Jurkat, Clone E6-1 (cell line): ENCODE data around the gene MTG1.

Experiments
- DNase-seq: peaks from one replicate; pipeline ENCODE4 v3.0.0-alpha.2; 2011; ENCODE audit warnings: low read depth, low spot score
- H3K4me3 ChIP-seq: 2 replicates; pipeline ENCODE4 v1.5.1; 2011; ENCODE audit warnings: mild to moderate bottlenecking, low read length, control low read depth, moderate library complexity

Gene MTG1

DNA sequence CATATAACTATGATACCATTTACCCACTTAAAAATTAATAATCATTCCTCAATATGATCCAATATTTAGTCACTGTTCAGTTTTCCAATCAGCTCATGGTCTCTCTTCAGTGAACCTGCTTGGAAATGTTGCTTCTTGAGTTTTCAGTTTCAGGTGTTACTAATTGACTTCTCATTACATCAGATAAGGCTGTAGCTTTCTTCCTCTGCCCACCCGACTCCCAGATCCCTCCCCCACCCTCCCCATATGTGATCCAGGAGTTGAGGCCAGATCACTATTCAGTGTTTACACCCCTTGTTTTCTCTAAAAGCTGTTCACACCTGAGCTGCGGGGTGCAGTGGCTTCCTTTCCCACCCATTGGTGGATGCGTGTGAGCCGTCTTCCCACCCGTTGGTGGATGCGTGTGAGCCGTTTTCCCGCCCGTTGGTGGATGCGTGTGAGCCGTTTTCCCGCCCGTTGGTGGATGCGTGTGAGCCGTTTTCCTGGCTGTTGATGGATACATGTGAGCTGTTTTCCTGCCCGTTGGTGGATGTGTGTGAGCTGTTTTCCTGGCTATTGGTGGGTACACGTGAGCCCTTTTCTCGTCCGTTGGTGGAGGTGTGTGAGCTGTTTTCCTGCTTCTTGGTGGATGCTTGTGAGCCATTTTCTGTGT lies 3.2 kb upstream of the MTG1 start:
- no peak overlapping the region for H3K4me3 ChIP-seq
- DNase-seq: no peak

- no peak overlapping the region for H3K4me3 ChIP-seq
- no peak for DNase-seq
These were observed 2.7 kb upstream of the MTG1 start for GRCh38 chr10:133391249-133391635.

- no peak overlapping the region for H3K4me3 ChIP-seq
- no peak for DNase-seq
These were observed 2.0 kb upstream of the MTG1 start for GRCh38 chr10:133391761-133392518.

DNA sequence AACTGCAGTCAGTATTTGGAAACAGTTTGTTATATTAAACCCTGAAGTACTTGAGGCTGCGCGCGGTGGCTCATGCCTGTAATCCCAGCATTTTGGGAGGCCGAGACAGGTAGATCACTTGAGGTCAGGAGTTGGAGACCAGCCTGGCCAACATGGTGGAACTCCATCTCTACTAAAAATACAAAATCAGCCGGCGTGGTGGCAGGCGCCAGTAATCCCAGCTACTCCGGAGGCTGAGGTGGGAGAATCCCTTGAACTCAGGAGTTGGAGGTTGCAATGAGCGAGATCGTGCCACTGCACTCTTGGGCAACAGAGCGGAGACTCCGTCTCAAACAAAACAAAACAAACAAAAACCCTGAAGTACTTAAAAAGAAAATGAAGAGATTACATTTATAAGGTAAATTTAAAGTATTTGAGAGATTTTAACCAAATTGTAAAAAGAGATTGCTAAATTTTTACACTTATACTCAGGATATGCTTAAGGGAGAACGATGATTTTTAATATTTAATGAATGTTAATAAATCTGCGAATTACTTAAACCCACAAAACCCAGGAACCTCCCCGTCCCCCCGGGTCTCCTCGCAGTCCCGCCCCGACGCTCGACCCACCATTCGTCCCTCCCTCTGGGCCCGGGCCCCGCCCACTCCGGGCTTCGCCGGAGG lies 425 bp upstream of the MTG1 start:
- no peak for DNase-seq
- H3K4me3 ChIP-seq: peak overlapping the region; percentile 42

GRCh38 chr10:133394801-133395221 lies 854 bp downstream of the MTG1 start:
- DNase-seq: no peak
- peak overlapping the region; percentile 91 for H3K4me3 ChIP-seq

DNA sequence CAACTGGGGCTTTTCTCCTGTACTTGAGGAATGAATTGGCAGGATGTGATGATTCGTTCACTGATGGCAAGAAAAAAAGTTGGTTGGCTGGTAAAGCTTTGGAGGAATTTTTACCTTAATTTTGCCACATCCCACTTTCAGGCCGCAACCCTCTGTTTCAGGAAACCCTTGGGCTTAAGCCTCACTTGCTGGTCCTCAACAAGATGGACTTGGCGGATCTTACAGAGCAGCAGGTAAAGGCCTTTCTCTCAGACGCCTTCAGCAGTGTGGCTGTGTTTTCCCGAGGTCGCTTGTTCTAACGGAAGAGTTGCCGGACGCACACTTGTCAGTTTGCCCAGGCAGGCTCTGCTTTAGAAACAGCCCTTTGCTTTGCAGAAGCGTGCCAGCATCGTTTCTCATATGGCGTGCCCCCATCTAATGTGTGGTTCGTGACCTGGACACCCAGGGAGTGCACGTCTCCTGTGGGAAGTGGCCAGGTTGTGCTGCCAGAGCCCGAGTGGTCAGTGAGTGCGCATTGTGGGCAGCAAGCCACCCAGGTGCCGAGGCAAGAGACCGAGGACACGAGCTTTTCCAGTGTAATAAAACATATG lies 2.2 kb downstream of the MTG1 start:
- no peak for DNase-seq

GRCh38 chr10:133397938-133398337 lies 4.0 kb downstream of the MTG1 start:
- no peak for DNase-seq
- no peak overlapping the region for H3K4me3 ChIP-seq

More for the DNA sequence above, 2.2 kb downstream of the MTG1 start:
- no peak overlapping the region for H3K4me3 ChIP-seq

DNA sequence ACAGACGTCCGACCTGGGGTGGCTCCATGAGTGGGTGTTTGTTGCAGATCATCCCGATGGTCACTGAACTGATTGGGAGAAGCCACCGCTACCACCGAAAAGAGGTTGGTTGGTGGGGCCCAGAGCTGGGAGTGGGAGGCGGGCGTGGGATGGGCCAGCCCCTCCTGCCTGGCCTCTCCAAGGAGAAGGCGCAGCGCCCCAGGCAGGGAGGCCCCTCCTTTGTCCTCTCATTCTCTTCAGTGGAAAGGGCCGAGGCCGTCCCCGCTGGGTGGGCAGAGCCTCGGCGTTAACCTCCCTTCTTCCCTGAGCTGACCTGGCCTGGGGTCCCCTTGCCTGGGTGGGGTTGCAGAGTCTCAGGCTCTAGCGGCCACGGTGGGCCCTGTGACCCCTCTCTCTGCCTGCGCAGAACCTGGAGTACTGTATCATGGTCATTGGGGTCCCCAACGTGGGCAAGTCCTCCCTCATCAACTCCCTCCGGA lies 5.2 kb downstream of the MTG1 start:
- DNase-seq: no peak
- no peak overlapping the region for H3K4me3 ChIP-seq

DNA sequence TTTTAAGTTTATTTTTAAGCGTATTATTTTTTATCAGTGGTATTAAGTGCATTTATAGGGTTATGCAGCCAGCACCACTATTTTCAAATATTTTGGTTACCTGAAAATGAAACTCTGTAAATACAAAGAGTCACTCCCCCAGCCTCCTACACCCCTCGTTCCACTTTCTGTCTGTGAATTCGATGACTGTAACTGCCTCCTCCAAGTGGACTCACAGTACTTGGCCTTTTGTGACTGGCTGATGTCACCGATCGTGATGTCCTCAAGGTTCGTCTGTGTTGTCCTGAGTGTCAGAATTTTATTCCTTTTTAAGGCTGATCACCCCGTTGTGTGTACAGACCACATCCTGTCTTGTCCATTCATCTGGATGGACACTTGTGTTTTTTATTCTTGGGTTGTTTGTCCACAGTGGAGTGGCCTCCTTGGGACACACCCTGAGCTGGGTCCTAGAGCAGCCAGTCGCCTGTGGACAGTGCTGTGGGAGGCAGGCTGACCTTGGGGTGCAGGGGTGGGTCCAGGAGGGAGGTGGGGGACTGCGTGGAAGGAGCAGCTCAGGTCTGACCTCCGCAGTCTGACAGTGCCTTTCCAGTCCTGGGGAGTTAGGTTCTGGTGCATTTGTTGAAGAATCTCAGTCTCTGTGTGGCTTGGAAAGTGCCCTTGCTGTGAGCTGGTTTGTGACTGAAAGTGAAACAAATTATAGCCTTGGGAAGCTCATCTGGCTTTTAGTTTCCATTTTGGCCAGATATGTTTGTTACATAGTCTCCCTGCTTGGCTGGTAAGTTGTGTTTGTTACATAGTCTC lies 6.9 kb downstream of the MTG1 start:
- no peak overlapping the region for H3K4me3 ChIP-seq

DNA sequence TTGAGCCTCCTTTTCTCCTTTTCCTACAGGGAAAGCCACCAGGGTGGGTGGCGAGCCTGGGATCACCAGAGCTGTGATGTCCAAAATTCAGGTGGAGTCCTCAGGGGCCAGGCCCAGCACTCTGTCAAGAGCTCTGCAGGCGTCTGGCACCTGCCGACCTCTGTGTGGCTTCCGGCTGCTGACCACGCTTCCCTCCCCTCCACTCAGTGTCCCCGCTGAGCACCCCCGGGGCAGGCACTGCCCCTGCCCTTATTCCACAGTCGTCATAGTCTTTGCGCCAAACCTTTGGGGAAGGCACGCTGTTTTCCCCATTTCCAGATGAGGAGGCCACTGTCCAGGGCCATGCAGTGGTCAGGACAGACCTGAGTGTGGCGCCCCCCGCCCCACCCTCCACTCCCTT lies 7.5 kb downstream of the MTG1 start:
- no peak overlapping the region for H3K4me3 ChIP-seq
- DNase-seq: no peak

More for the DNA sequence above, 6.9 kb downstream of the MTG1 start:
- no peak for DNase-seq

DNA sequence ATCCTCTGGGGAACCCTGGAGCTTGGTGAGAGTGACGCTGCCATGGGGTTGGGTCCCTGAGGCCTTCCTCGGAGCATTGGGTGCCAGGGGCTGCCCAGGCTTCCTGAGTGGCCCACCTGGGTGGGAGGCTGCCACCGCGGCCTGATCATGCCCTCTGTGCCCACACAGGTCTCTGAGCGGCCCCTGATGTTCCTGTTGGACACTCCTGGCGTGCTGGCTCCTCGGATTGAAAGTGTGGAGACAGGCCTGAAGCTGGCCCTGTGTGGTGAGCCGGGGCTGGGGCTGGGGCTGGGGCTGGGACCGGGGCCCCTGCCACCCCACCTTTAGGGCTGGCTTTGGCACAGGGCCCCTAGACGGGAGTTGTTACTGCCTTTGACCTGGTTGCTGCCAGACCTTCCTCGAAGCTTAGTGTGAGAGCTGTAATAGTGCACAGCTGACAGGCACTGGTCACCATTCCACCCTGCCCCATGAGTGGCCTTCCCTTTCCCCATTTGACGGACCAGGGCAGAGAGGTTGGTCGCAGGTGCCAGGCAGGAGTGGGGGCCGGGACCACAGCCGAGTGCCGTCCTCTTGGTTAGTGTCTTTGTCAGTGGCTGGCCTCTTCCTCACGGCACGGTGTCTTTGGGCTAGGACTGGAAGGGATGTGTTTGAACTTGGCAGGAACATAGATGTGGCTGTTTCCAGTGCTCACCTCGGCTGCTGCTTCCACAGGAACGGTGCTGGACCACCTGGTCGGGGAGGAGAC lies 8.2 kb downstream of the MTG1 start:
- DNase-seq: no peak
- no peak overlapping the region for H3K4me3 ChIP-seq

DNA sequence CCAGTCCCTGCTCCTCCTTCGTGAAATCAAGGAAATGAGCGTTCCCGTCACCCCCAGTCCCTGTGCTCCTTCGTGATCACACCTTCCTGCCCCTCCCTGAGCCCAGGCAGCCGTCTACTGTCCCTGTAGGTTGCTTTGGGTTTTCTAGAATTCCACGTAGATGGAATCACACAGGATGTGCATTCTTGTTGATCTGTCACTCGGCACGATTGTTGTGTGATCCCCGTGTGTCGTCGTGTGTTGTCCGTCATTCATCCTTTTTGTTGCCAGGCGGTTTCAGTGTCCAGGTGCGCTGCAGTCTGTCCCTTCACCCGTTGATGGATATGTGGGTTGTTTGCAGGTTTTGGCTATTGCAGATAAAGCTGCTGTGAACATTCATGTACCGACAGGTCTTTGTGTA lies 9.4 kb downstream of the MTG1 start:
- no peak overlapping the region for H3K4me3 ChIP-seq
- DNase-seq: no peak

DNA sequence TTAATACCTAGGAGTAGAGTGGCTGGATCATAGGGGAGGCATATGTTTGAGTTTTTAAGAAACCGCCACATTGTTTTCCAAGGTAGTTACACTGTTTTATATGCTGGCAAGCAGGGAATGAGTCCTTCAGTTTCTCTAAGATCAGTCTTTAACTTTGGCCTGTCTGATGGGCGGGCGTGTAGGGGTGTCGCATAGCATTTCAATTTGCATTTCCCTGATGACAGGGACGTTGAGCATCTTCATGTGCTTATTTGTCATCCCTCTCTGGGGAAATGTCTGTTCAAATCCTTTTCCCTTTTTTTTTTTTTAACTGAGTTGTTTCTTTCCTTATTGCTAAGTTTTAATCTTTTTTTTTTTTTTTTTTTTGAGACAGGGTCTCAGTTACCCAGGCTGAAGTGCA lies 9.8 kb downstream of the MTG1 start:
- no peak overlapping the region for H3K4me3 ChIP-seq
- no peak for DNase-seq

GRCh38 chr10:133405272-133405671 lies 11.3 kb downstream of the MTG1 start:
- DNase-seq: no peak
- H3K4me3 ChIP-seq: no peak overlapping the region

DNA sequence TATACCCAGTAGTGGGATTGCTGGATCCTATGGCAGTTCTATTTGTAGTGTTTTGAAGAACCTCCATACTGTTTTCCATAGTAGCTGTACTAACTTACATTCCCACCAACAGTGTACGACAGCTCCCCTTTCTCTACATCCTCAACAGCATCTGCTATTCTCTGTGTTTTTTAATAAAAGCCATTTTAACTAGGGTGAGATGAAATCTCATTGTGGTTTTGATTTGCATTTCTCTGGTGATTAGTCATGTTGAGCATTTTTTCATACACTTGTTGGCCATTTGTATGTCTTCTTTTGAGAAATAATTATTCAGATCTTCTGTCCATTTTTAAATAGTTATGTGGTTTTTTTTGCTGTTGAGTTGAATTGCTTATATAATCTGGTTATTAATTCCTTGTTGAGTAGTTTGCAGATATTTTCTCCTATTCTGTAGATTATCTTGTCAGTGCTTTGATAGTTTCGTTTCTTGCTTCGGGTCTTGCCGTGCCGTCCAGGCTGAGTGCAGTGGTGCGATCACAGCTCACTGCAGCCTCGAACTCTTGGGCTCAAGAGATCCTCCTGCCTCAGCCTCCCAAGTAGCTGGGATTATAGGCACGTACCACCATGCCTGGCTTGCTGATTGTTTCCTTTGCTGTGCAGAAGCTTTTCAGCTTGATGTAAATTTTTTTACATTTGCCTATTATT lies 12.0 kb downstream of the MTG1 start:
- DNase-seq: no peak
- no peak overlapping the region for H3K4me3 ChIP-seq

GRCh38 chr10:133411523-133412380 lies 17.8 kb downstream of the MTG1 start:
- no peak overlapping the region for H3K4me3 ChIP-seq
- no peak for DNase-seq

DNA sequence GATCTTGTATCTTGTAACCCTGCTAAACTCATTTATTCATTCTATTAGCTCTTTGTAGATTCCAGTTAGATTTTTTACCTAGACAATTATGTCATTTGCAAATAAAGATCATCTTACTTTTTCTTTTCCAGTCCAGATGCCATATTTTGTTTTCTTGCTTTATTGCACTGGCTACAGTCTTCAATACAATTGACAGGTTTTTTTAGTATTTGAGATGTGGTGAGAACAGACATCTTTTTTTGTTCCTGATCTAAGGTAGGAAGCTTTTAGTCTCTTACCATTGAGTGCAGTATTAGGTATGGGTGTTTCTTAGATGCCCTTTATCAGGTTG lies 18.4 kb downstream of the MTG1 start:
- H3K4me3 ChIP-seq: no peak overlapping the region
- no peak for DNase-seq
